HG03521 (cell line): ENCODE data around the gene SLC36A3.
"Not testable (repeated sequence)": the region's sequence is repeated elsewhere in the genome, so short reads cannot be mapped to it uniquely, and the experiment has no call there.

ENCODE experiments used
- ATAC-seq: cut with Tn5 transposase; IDR thresholded peaks from one replicate; pipeline ENCODE4 v1.9.1; 2021; ENCODE audit warnings: mild to moderate bottlenecking, moderate library complexity; ENCODE audit not compliant: unreplicated experiment

SLC36A3 gene

DNA sequence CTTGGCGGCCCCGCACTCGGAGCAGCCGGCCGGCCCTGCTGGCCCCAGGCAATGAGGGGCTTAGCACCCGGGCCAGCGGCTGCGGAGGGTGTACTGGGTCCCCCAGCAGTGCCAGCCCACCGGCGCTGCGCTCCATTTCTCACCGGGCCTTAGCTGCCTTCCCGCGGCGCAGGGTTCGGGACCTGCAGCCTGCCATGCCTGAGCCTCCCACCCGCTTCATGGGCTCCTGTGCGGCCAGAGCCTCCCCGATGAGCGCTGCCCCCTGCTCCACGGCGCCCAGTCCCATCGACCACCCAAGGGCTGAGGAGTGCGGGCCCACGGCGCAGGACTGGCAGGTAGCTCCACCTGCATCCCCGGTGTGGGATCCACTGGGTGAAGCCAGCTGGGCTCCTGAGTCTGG, 5.7 kb upstream of the SLC36A3 start:
- ATAC-seq: not testable (repeated sequence)

DNA sequence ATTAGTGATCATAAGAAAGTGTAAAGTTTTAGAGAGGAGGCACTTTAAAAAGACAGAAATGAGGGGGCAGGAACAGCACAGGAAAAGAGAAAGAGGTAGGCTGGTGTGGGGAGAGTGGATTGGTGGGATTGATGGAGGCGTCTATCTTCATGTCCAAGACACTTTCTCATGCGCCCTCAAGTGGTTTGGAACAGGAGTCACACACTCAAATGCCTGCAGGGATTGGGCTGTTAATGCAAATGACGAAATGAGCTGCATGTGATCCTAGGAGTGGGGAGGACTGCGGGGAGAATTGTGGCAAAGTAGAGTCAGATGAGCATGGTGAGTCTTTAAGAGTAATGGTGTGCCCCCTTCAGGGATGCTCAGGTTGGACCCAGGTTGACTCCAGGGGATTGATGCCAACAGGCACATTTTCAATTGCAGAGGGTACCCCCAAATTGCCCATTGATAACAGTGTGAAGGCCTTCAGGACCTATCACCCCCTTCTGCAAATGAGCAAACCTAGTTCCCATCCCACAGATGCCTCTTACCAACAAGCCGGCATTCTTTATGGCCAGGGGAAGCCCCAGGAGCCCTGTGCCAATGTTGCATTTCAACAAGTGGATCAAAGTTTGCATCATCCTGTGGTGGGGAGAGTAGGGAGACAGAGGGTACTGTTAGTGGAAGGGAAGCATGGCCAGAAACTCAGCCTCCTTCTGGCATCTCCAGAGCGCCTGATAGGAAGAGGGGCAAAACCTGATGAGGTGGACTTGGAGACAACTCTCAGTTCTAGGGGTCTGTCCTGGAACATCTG, 5.3 kb downstream of the SLC36A3 start:
- ATAC-seq: no peak

DNA sequence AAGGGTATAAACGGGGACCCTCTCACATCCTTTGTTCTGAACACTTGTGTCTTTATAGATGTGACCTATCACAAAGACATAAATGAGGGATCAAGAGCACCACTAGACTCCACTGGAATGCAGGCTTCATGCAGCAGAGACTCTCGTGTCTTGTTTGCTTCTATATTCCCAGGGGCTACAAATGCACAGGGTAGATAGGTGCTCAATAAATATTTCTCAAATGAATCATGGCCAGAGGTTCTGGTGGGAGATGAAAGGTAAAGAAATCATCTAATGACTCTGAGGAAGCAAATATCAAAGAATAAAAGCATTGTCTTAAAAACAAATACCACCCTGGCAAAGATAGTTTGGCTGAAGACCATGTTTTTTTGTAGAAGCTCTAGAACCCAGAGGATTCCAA, 6.6 kb downstream of the SLC36A3 start:
- no peak for ATAC-seq

DNA sequence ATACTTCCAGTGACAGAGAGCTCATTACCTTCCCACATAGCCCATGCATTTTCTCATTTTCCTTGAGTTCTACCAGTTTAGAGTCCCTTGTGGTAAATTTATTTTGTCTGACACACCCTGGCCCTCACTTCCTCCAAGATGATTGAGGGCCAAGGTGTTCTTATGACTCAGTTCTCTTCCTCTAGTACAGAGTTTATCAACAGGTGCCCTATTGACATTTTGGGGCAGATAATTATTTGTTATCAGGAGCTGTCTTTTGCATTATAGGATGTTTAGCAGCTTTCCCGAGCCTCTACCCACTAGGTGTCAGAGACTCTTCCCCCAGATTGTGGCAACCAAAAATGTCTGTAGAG, 7.1 kb downstream of the SLC36A3 start:
- ATAC-seq: no peak

DNA sequence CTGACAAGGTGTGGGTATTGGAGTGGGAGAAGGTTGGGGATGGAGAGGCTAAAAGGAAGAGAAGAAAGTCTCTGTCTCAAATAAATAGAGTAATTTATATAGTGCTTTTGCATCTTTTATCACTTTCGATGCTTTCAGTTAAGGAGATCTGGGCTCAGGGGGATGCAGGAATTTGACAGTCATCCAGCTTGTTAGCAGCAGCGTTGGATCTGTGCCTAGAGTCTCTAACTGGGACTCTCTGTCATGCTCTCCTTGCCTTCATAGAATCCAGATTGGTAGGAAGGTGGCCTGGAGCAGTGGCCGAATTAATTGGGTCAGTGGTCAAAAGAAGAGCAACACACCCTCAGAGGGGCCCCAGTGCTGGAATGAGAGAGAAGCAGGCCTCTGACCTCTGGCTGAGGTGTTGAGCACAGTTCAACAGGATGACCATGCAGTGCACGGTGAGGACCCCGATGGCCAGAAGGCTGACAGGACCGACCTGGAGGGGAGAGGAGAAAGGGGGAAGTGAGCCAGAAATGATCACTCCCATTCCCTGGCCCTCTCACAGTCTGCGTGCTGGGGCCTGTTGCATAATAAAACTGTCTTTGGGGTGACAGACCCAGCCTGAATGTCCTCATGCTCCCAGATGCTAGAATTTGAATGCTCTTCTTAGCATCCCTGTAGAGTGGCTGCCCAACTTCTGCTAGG, 7.6 kb downstream of the SLC36A3 start:
- no peak for ATAC-seq

DNA sequence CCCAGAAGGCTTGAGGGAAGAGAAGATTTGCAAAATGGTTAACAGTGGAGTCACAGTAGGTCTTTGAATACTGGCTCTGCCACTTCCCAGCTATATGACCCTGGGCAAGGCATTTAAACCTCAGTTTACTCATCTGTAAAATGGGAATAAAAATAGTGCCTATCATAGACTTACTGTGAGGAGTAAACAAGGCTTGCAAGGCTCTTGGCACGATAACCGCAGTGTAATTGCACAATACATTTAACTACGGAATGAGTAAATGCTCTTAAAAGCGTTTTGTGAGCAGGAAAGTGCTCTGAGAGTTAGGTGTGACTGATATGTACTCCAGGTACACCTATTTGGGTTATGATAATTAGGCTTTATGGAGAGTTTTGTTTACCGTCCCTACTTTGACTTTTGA, 8.4 kb downstream of the SLC36A3 start:
- no peak for ATAC-seq

DNA sequence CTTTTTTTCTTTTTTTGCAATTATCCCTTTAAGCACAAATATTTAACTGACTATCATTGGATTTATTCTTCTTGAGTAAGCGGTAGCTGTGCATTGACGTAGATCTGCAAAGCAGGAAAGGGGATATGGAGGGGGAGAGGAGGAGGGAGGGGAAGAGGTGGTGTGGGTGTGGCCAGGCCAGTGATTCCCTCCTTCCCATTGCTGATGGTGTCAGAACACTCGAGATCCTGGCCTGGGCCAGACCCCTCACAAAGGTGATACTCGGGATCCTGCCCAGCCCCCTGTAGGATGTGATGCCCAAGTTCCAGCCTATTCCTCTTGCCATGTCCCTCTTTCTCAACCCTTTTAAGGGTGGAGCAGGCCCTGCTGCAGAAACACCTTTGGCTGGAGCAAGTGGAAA, 9.9 kb downstream of the SLC36A3 start:
- ATAC-seq: no peak

DNA sequence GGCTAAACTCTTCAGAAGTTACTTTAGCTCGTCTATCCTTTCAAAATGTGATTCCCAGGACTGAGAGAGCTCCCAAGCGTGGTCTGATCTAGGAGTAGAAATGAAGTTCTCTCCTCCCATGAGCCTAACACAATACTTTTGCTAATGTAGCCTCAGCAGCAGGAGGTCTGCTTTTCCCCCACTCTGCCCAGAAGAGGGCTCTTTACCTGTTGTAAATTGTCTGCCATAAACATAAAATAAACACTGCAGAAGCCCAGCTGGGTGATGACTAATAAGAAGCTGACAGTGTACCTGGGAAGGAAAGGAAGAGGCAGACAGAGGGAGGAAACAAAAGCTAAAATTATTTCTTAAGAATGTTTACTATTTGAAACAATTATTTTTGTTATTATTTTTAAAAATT, 15.4 kb downstream of the SLC36A3 start:
- ATAC-seq: no peak

DNA sequence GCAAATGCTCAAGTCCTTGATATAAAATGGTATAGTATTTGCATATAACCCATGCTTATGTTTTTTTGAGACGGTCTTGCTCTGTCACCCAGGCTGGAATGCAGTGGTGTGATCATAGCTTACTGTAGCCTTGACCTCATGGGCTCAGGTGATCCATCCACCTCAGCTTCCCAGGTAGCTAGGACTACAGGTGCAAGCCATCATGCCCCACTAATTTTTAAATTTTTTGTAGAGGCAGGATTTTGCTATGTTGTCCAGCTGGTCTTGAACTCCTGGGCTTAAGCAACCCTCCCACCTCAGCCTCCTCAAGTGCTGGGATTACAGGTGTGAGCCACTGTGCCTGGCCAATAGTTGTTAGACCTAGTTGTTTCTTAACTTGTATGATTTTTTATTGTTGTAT, 17.3 kb downstream of the SLC36A3 start:
- ATAC-seq: no peak

DNA sequence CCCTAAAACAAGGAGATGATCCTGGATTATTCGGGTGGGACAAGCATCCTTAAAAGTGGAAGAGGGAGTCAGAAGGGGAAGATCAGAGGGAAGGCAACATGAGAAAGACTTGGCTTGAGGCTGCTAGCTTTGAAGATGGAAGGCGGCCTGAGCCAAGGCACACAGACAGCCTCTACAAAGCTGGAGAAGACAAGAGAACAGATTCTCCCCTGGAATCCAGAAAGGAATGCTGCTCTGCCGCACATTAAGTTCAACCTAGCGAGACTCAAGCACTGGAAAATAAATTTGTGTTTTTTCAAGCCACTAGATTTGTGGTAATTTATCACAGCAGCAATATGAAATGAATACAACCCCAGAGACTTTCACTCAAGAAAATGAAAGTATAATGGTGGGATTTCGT, 17.9 kb downstream of the SLC36A3 start:
- no peak for ATAC-seq

DNA sequence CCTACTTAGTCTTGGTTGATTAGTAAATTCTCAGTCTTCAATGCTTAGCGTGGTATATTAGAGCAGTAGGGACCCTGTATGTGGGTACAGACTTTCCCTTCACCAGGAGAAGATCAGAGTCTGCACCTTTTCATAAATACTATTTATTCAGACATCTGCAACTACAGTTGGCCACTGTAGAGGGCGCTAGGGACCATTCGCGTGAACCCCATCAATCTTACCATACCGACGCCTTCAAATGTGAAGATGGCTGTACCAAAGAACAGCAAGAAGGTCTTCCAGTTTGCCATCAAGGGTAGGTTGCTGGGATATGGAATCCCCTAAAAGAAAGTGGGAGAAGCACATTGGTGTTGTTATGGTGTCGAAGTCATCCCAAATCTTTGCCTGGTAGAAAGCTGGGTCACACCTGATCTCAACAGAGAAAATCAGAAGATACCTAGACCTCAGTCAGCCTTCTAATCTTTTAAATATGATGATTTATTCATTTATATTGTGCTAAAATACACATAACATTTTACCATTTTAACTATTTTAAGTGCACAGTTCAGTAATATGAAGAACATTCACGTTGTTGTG, 19.1 kb downstream of the SLC36A3 start:
- no peak for ATAC-seq

DNA sequence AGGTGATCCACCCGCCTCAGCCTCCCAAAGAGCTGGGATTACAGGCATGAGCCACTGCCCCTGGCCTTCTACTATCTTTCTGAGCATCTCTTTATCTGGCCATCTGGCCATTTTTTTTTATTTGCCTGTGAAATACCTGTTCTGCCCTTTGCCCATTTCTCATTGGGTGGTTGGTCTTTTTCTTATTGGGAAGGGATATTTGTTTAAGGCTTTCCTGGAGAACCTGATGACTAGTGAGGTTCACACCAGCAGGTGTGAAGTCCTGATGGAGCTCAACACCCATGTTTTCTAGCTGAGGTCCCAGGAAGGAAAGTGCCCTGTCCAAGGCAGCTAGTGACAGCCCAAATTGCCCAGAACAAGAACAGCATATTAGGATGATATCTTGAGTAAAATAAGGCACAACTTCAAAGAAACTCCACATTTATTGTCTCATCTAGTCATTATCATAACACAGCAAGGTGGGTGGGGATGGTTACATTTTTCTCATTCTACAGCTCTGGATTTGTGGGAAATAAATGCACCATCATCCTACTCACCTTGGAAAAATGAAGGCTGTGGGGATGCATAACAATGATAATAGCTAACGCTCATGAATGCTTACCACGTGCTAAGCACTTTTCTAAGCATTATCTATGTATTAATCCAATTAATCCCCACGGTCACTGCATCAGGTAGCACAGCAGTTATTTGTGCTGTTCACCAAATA, 20.3 kb downstream of the SLC36A3 start:
- no peak for ATAC-seq

DNA sequence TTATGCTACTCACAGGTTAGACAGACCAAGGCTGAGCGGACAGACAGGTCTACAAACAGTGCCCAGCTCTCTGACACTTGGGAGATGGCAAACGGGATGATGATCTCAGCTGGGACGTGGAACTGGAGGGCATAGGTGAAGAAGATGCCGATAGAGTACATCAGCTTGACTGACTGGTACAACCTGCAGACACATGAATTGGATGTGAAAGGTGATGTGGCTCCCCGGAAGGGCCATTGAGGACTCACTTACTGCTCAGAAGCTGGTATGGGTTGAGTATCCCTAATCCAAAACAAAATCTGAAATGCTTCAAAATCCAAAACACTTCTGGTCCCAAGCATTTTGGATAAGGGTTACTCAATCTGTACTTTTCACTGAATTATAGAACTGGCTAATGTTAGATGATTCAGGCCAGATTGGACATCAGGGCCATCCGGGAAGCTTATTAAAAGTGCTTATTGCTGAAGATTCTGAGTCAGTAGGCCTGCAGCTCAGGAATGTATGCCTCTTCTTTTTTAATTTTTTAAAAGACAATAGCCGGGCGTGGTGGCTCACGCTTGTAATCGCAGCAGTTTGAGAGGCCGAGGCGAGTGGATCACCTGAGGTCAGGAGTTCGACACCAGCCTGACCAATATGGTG, 22.4 kb downstream of the SLC36A3 start:
- no peak for ATAC-seq

DNA sequence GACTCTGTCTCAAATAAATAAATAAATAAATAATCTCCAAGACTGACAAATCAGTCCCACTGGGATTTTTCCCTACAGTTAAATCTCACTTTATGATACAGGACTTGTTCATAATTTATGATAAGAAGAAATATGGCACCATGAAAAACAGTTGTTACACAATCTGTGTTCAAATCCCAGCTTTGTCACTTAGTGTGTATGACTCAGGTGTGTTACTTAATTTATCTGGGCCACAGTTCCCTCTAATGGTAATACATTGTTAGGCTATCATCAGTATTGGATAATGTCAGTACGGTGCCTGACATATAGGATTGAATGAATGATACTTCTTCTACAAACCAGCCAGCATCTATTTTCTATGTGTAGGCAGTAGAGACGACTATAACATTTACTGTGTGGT, 23.1 kb downstream of the SLC36A3 start:
- ATAC-seq: no peak

DNA sequence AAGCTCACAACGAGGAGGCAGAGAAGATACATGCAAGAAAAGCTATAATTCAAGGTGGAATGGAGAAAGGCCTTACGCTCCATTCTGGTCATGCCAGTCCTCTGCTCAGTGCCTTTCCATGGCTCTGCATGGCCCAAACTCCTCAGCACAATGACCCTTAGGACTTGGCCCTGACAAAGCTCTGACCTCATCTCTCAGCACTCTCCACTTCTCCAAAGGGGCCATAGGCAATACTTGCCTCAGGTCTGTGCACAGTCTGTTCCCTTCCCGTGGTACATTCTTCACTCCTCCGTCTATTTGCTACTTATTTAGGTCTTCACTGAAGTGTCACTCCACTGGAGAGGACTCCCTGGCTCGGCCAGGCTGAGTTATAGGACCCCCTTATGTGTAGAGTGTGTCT, 24.7 kb downstream of the SLC36A3 start:
- ATAC-seq: no peak

DNA sequence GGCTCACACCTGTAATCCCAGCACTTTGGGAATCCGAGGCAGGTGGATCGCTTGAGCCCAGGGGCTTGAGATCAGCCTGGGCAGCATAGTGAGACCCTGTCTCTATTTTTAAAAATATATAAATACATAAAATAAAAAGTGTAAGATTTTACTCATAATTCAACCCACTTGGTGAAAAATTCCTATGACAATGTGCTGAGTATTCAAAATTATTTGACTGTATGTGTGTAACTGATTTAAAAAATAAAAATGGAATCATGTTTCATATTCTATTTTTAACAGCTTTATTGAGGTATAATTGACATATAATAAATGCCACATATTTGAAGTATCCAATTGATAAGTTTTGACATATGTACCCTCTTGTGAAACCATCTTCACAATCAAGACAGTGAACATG, 27.8 kb downstream of the SLC36A3 start:
- no peak for ATAC-seq

DNA sequence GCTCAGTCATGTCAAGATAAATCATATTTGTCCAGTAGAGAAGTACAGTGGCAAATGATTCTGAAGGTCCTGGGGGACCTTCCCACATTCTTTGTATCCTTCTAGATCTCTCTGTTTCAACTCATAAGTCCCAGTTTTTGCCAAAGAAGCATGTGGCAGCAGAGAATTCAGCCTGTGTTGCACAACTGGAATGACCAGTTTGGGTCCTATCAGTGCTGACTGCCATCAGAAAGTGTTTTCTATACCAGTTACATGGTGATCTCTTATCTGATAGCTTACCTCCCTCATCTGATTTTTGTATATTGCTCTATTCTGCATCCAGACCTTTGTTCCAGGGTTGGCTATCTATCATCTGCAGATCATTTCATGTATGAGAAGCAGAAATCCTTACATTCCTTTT, 28.9 kb downstream of the SLC36A3 start:
- ATAC-seq: no peak

DNA sequence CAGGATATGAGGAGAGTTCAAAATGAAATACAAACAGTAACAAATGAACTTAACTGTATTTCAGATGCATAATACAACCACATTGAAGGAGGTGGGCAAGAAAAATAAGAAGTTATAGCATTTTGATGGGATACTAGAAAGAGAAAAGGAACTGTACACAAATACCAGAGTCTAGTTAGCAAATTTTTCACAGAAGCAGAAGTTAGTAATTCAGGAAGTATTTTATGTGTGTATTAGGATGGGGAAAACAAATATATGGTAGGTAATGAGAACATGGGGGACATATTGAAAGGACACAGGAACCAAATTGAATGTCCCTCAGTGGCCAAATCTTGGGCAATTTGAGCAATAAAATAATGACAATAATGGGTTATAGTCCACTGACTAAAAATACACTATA, 32.2 kb downstream of the SLC36A3 start:
- no peak for ATAC-seq

DNA sequence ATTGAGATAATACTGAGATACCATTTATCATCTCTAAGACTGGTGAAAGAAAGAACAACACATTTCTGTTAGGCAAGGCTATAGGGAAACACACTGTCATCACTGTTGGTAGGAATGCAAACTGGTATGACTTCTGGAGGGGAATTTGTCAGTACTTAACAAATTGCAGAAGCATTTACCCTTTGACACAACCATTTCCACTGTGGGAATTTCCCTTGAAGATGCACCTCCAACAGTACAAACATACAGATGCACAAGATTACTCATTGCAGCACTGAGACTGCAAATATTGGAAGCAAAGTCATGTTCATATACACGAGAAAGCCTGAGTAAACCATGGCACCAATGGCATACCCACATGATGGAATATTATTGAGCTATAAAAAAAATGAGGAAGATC, 33.0 kb downstream of the SLC36A3 start:
- peak; percentile 62 for ATAC-seq

DNA sequence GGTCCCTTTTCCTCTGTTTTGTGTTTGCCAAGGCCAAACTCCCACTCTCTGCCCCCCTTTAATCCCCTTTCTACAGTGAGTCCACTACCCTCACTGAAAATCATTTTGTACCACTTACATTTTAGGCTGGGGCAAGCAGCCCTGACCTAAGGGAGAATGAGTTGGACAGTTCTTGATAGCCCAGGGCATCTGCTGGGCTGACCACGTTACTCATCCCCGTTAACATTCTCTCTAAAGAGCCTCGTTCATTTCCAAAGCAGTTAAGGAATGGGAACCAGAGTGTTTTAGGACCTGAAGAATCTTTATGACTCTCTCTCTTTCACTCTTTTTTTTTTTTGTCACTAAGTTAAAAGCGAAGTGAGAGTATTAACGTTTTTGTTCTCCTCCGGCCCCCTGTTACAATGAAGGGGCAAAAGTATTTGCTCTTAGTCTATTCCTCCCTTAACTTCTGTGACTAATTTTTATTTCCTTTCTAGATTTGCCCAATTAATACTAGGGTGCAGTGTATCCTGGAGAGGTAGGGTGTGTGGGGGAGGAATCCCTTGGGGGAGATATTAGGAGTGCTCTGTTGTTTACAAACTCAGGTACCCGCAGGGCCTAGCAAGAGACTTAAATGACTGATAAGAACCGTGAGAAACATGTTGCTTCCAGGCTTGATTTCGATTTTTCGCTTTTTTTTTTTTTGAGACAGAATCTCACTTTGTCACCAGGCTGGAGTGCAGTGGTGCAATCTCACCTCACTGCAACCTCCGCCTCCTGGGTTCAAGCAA, 35.9 kb downstream of the SLC36A3 start:
- ATAC-seq: no peak

DNA sequence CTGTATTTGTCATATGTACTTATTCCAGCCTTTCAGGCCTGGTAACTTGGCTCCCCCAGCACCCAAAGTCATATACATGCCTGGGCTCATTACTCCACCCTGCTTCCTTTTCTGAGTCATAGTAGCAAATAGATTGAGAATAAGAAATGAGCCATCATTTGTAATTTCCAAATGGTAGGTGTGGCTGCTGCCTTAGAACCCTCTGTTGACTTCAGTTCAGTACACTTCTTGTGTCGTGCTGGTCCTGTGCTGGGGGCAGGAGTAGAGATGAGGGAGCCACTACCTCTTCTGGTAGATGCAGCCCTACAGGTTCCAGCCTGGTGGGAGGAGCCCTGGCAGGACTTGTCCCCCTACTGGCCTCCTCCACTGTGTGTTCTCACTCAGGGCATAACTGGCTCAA, 39.5 kb downstream of the SLC36A3 start:
- no peak for ATAC-seq
